Measurements from ENCODE around the gene TBC1D10B.

GRCh38 chr16:30370456-30371247 is at the start of gene TBC1D10B:
- TF ChIP-seq CTCF (IDR thresholded peaks at IDR 0.05) (peak; percentile 26), EZH2 (IDR thresholded peaks at IDR 0.05; ENCODE audit: borderline replicate concordance, insufficient read depth, low read depth, low read length, poor library complexity, severe bottlenecking) (no peak)
